ENCODE results near the gene TSPAN31. TPM values are rescaled to one million over a fixed set of nuclear protein-coding genes. Genes with fewer than 3 reads are reported as not detected.
"Not testable (repeated sequence)": the region's sequence is repeated elsewhere in the genome, so short reads cannot be mapped to it uniquely, and the experiment has no call there.

The TSPAN31 gene
- 10 to 100 TPM in 11 of 12 donors, not detected in 1; 40.6 to 55.8 (median 46.6) TPM for polyA plus RNA-seq (ENCODE audit: insufficient read length in 12 of 12)
- long read RNA-seq, donor 1, transcript TSPAN31-201 (6 exons, 1,849 nt): major isoform, 28 of 40 reads
- long read RNA-seq, donor 1, partial matches to known transcripts: 8 of 40 reads
- long read RNA-seq, donor 1, other reads (novel, unspliced or antisense): 0 of 40 reads
- long read RNA-seq, donor 2, transcript TSPAN31-201 (6 exons, 1,849 nt): major isoform, 11 of 188 reads
- long read RNA-seq, donor 2, partial matches to known transcripts: 66 of 188 reads
- long read RNA-seq, donor 2, other reads (novel, unspliced or antisense): 111 of 188 reads
- long read RNA-seq, donor 3, transcript TSPAN31-201 (6 exons, 1,849 nt): major isoform, 7 of 65 reads
- long read RNA-seq, donor 3, partial matches to known transcripts: 27 of 65 reads
- long read RNA-seq, donor 3, other reads (novel, unspliced or antisense): 29 of 65 reads
- long read RNA-seq, donor 4, transcript TSPAN31-201 (6 exons, 1,849 nt): major isoform, 5 of 43 reads
- long read RNA-seq, donor 4, partial matches to known transcripts: 14 of 43 reads
- long read RNA-seq, donor 4, other reads (novel, unspliced or antisense): 24 of 43 reads
- long read RNA-seq, donor 5: 0 reads
- long read RNA-seq, donor 6, partial matches to known transcripts: 23 of 29 reads
- long read RNA-seq, donor 6, other reads (novel, unspliced or antisense): 0 of 29 reads
- long read RNA-seq, donor 7, partial matches to known transcripts: 0 of 2 reads
- long read RNA-seq, donor 7, other reads (novel, unspliced or antisense): 0 of 2 reads
- long read RNA-seq, donor 8, transcript TSPAN31-201 (6 exons, 1,849 nt): major isoform, 5 of 43 reads
- long read RNA-seq, donor 8, partial matches to known transcripts: 37 of 43 reads
- long read RNA-seq, donor 8, other reads (novel, unspliced or antisense): 0 of 43 reads
- long read RNA-seq, donor 9, partial matches to known transcripts: 0 of 3 reads
- long read RNA-seq, donor 9, other reads (novel, unspliced or antisense): 0 of 3 reads
- long read RNA-seq, donor 10, transcript TSPAN31-201 (6 exons, 1,849 nt): major isoform, 11 of 11 reads
- long read RNA-seq, donor 10, partial matches to known transcripts: 0 of 11 reads
- long read RNA-seq, donor 10, other reads (novel, unspliced or antisense): 0 of 11 reads
- long read RNA-seq, donor 11, transcript TSPAN31-201 (6 exons, 1,849 nt): major isoform, 13 of 154 reads
- long read RNA-seq, donor 11, partial matches to known transcripts: 38 of 154 reads
- long read RNA-seq, donor 11, other reads (novel, unspliced or antisense): 102 of 154 reads

DNA sequence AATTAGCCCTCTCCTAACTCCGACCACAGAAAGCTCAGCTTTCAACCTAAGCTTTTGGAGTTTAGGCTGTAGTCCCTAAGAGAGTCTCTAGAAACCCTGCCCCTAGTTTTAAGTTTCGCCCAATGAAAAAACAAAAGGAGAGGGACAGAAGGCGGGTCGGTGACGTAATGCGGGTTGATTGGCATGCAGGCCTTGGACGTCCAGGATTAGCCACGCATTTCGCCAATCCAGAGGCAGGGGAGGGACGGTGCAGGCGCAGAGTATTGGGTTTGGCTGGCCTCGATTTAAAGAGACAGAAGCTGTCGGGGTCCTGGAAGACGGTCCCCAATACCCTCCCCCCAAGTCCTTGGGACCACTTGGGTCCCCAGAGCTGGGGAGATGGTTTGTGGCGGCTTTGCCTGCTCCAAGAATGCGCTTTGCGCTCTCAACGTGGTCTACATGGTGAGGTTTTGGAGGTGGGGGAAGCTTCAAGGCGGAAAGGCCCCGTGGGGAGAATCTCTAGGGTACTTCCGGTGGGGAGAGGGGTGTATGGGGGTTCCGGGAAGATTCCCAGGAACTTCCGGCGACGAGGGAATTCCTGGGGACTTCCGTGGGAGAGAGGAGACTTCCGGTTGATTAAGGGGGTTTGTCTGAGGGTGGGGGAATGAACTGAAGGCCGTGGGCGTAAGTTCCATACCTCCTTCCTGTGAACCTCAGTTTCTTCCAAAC, at the start of gene TSPAN31:
Gene TSPAN31 (plus strand): TSS at position 263 of the 708 bp plus-strand sequence. CDS start 116 bp downstream, at position 379.
- peak; percentile 99 for DNase-seq

DNA sequence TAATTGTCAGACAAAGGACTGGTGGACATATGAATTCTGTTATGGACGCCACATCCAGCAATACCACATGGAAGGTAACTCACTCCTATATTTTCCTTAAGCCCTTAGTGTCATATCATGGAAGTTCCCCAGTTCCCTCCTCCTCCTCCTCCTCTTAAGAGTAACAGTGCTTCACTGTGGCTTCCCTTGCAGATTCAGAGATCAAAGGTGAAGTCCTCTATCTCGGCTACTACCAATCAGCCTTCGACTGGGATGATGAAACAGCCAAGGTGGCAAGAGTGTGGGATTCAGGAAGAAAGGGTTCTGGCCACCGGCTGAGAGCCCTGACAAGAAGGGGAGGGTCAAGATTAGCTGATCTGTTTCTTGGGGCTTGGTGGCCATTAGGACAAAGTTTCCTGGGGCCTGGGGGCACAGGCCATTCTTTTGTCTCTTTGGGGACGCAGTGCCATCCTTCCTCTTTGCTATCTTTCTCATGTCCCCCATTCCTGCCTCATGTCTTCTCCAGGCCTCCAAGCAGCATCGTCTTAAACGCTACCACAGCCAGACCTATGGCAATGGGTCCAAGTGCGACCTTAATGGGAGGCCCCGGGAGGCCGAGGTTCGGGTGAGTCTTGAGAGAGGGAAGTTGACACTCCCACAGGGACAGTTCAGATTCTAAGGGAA, 48.9 kb upstream of the TSPAN31 start:
- no peak for DNase-seq

- no peak for DNase-seq
Measured at GRCh38 chr12:57697076-57697475, 47.8 kb upstream of the TSPAN31 start.

DNA sequence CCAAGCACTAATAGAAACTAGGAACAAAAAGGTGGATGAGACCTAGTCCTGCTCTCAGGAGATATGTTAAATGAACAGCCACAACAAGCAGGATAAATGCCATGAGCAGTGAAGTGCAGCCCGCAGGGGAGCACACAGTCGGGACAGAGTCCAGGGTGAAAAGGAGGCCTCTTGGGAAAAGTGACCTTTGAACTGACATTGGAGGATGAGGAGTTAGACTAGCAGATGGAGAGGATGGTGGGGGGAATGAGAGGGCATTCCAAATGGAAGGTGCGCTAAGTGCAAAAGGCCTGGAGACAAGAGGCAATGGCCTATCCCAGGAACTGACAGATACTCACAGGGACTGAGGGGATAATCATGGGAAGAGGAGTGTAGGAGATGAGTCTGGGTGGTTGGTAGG, 46.4 kb upstream of the TSPAN31 start:
- no peak for DNase-seq

GRCh38 chr12:57700317-57700716, 44.5 kb upstream of the TSPAN31 start:
- DNase-seq: no peak

GRCh38 chr12:57707250-57707649, 37.6 kb upstream of the TSPAN31 start:
- DNase-seq: no peak

GRCh38 chr12:57708296-57708695, 36.5 kb upstream of the TSPAN31 start:
- DNase-seq: no peak

DNA sequence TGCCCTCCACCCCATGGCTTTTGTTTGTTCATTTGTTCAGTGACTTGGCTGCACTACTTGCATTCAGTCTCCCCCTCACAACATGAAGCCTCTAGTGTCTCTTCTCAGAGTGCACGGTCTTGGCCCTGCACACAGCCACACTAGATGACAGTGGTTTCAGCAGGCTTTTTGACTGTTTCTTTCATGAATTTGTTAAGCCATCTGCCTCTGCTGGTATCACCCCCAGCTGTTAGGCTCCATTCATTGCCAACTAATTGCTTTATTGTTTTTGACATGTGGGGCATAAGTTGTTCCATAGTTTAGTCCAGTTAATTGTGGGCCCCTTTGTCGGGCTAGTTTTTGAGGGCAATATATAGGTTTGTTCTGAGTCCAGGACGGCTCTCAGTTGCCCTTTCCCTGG, 32.1 kb upstream of the TSPAN31 start:
- no peak for DNase-seq

- DNase-seq: no peak
Measured at GRCh38 chr12:57713209-57713608, 31.6 kb upstream of the TSPAN31 start.

GRCh38 chr12:57715036-57715748, 29.6 kb upstream of the TSPAN31 start:
- DNase-seq: not testable (repeated sequence)

GRCh38 chr12:57715786-57716185, 29.1 kb upstream of the TSPAN31 start:
- DNase-seq: no peak

- DNase-seq: no peak
Measured at GRCh38 chr12:57716305-57716704, 28.5 kb upstream of the TSPAN31 start.

- no peak for DNase-seq
Measured at GRCh38 chr12:57717131-57717530, 27.7 kb upstream of the TSPAN31 start.

- no peak for DNase-seq
Measured at GRCh38 chr12:57717846-57718640, 26.8 kb upstream of the TSPAN31 start.

DNA sequence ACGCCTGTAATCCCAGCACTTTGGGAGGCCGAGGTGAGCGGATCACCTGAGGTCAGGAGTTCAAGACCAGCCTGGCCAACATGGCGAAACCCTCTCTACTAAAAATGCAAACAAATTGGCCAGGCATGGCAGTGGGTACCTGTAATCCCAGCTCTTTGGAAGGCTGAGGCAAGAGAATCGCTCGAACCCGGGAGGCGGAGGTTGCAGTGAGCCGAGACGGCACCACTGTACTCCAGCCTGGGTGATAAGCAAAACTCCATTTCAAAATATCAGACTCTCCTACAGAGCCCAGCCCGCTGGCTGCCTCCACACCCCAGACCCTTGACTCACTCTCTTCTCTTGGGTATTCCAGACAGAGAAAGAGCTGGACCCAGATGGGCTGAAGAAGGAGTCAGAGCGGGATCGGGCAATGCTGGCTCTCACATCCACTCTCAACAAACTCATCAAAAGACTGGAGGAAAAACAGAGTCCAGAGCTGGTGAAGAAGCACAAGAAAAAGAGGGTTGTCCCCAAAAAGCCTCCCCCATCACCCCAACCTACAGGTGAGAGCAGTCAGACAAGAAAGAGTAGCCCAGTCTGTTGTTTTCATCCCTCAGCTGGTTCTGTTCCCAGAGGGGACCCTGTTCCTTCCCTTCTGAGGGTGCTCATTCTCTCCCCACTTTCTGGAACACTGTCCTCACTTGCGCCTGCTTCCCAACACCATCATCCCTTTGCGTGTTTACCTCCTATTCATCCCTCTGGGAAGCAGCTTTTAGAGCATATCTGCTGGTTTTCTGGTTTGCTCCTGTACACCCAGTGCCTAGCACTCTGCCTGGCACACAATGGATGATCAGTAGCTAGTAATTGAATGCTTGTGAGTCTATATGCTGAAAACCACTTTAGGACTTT, 26.0 kb upstream of the TSPAN31 start:
- no peak for DNase-seq

DNA sequence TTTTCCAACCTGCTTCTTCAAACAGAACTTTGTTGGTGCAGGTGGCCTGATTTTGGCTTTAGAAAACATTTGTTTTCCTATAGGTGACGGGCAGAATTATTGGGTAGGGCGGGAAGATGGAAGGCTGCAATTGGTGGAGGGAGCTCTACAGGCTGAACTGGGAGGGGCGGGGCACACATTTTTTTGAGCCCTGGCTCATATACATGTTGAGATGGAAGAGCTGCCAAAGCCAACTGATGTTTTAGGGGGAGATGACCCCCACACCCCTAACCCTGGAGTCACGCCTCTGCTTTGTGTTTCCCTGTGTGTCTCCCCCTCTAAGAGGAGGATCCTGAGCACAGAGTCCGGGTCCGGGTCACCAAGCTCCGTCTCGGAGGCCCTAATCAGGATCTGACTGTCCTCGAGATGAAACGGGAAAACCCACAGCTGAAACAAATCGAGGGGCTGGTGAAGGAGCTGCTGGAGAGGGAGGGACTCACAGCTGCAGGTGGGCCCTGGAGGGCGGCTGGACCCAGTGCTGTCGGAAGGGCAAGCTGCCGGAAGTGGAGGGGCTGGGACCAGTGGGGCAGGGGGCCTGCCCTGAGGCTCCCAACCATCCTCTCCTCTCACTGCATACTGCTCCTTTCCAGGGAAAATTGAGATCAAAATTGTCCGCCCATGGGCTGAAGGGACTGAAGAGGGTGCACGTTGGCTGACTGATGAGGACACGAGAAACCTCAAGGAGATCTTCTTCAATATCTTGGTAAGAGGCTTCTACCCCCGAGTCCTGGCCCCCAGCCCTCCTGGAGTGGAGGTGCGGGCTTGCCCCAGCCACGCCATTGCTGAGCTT, 24.8 kb upstream of the TSPAN31 start:
- DNase-seq: no peak

Data from muscle of arm (tissue), 14 donors.